GM15510 (cell line): ENCODE data around the gene SLC9A7.

Experiments used
- POLR2A ChIP-seq: IDR thresholded peaks from 3 replicates; pipeline ENCODE4 v1.6.1; 2011; ENCODE audit warnings: borderline replicate concordance; ENCODE audit not compliant: insufficient read length; ENCODE audit errors: extremely low read depth

SLC9A7 gene

GRCh38 chrX:46758163-46758955 is 559 bp downstream of the SLC9A7 start:
- TF ChIP-seq POLR2A = no peak

- TF ChIP-seq POLR2A = no peak
Observed at GRCh38 chrX:46757593-46757992, 1.3 kb downstream of the SLC9A7 start.

GRCh38 chrX:46757052-46757451 is 1.9 kb downstream of the SLC9A7 start:
- no peak for TF ChIP-seq POLR2A

- TF ChIP-seq POLR2A = no peak
Observed at GRCh38 chrX:46755671-46756070, 3.2 kb downstream of the SLC9A7 start.

GRCh38 chrX:46754586-46755061 is 4.3 kb downstream of the SLC9A7 start:
- TF ChIP-seq POLR2A = no peak

GRCh38 chrX:46754036-46754435 is 4.9 kb downstream of the SLC9A7 start:
- TF ChIP-seq POLR2A = no peak

GRCh38 chrX:46750889-46751288 is 8.0 kb downstream of the SLC9A7 start:
- TF ChIP-seq POLR2A = no peak

- no peak for TF ChIP-seq POLR2A
Observed at GRCh38 chrX:46744009-46744408, 14.9 kb downstream of the SLC9A7 start.

GRCh38 chrX:46743046-46743445 is 15.9 kb downstream of the SLC9A7 start:
- TF ChIP-seq POLR2A = no peak

GRCh38 chrX:46739736-46740135 is 19.2 kb downstream of the SLC9A7 start:
- TF ChIP-seq POLR2A = no peak

GRCh38 chrX:46737462-46737861 is 21.5 kb downstream of the SLC9A7 start:
- no peak for TF ChIP-seq POLR2A

- no peak for TF ChIP-seq POLR2A
Observed at GRCh38 chrX:46737041-46737440, 21.9 kb downstream of the SLC9A7 start.

- TF ChIP-seq POLR2A = no peak
Observed at GRCh38 chrX:46735622-46736021, 23.3 kb downstream of the SLC9A7 start.

GRCh38 chrX:46733226-46733625 is 25.7 kb downstream of the SLC9A7 start:
- TF ChIP-seq POLR2A = no peak

- no peak for TF ChIP-seq POLR2A
Observed at GRCh38 chrX:46730765-46731164, 28.2 kb downstream of the SLC9A7 start.

GRCh38 chrX:46727441-46727840 is 31.5 kb downstream of the SLC9A7 start:
- TF ChIP-seq POLR2A = no peak

GRCh38 chrX:46722742-46723568 is 36.0 kb downstream of the SLC9A7 start:
- no peak for TF ChIP-seq POLR2A

- TF ChIP-seq POLR2A = no peak
Observed at GRCh38 chrX:46716796-46717195, 42.1 kb downstream of the SLC9A7 start.
